Stomach (tissue), 9 donors: ENCODE results near the gene CFAP61. TPM values are rescaled to one million over a fixed set of nuclear protein-coding genes. Genes with fewer than 3 reads are reported as not detected.

ENCODE experiments used
- DNase-seq, 2 donors: peaks; one replicate each; pipeline versions ENCODE4 v3.0.0 to v3.0.0-alpha.2; 2013 to 2019
- H3K27ac ChIP-seq, 5 donors: fragments of 200-600 bp in 4 of 5; sonication (generic) in 4 of 5; one replicate each; pipeline ENCODE4 v1.5.1; 2013 to 2019; ENCODE audit warnings: mild to moderate bottlenecking in 1 of 5, moderate library complexity in 1 of 5
- H3K27me3 ChIP-seq, 3 donors: fragments of 200-600 bp; sonication (generic); one replicate each; pipeline ENCODE4 v1.5.1; 2017 to 2019; ENCODE audit warnings: mixed run types in 1 of 3
- H3K36me3 ChIP-seq, 4 donors: fragments of 200-600 bp; sonication (generic); 1 replicate in 3 of 4; 2 replicates in 1 of 4; pipeline ENCODE4 v1.5.1; 2016 to 2019
- H3K4me1 ChIP-seq, 4 donors: fragments of 200-600 bp; sonication (generic); one replicate each; pipeline ENCODE4 v1.5.1; 2016 to 2019
- H3K4me3 ChIP-seq, 4 donors: fragments of 200-600 bp; sonication (generic) in 3 of 4; one replicate each; pipeline ENCODE4 v1.5.1; 2016 to 2019; ENCODE audit warnings: mild to moderate bottlenecking in 1 of 4
- H3K9me3 ChIP-seq, 4 donors: fragments of 200-600 bp; sonication (generic); one replicate each; pipeline ENCODE4 v1.5.1; 2016 to 2019
- CTCF ChIP-seq, 7 experiments: fragments of 450-650 bp in 4 of 7; fragments of 200-600 bp in 3 of 7; sonication (generic) in 3 of 7; IDR thresholded peaks; one replicate each; pipeline ENCODE4 v1.5.1; 2016 to 2019; ENCODE audit warnings: antibody characterized with exemption in 7 of 7, control low read depth in 2 of 7, mild to moderate bottlenecking in 1 of 7
- EP300 ChIP-seq: sonication (generic); formaldehyde crosslinking; IDR thresholded peaks from one replicate; pipeline ENCODE4 v1.6.1; 2017; ENCODE audit warnings: antibody characterized with exemption
- POLR2A ChIP-seq, 4 donors: fragments of 450-650 bp; IDR thresholded peaks; one replicate each; pipeline ENCODE4 v1.6.1; 2016; ENCODE audit warnings: antibody characterized with exemption in 4 of 4, control low read depth in 2 of 4, mild to moderate bottlenecking in 1 of 4, moderate library complexity in 1 of 4
- POLR2AphosphoS5 ChIP-seq, 3 donors: sonication (generic); formaldehyde crosslinking; IDR thresholded peaks; one replicate each; pipeline ENCODE4 v1.6.1; 2016; ENCODE audit warnings: antibody characterized with exemption in 3 of 3
- WGBS, 5 donors: extraction: QIAGEN DNeasy Blood & Tissue Kit in 3 of 5; methylation state at CpG; one replicate each; pipeline versions ENCODE4 v1.1.5 to v1.1.7; 2013 to 2018; 5-methylcytosine and 5-hydroxymethylcytosine counted together
- intact Hi-C: fragments of 100-400 bp; cut with DNase I; formaldehyde crosslinking; loops from one replicate; pipeline ENCODE4 v1.15.1; 2023; ENCODE audit warnings: low total_unique reads
- polyA plus RNA-seq, 3 donors: library from polyadenylated mRNA; stranded (reverse); fragments of 200-250 nt; gene quantifications; one replicate each; pipeline ENCODE4 v1.2.3, GENCODE V29; 2013
- total RNA-seq, 5 donors: library from RNA; depleted of rRNA; stranded (reverse); fragments of >200 nt; gene quantifications; one replicate each; pipeline versions ENCODE4 v1.1.0 to v1.2.3, GENCODE V29; 2014 to 2016
- donor health status: healthy with polysubstance abuse.
- donor health status: Bipolar disorder and iron deficiency.
- donor health status: healthy.

Gene CFAP61
- total and polyA plus RNA-seq, 8 donors = not detected

GRCh38 chr20:20219016-20219415 is 166.7 kb downstream of the CFAP61 start:
- no peaks in the 10 kb centered on the region for H3K36me3 ChIP-seq
- 81 to 96% (median 93%) methylated on average over 2 of the region's 2 CpGs for WGBS, 5 donors
- no peak overlapping the region for H3K27ac ChIP-seq
- no peak for DNase-seq
- intact Hi-C loops = no loop called here
- no peaks in the 10 kb centered on the region for H3K4me1 ChIP-seq
- no peak overlapping the region for H3K4me3 ChIP-seq
- TF ChIP-seq POLR2A (IDR thresholded peaks at IDR 0.05) (no peak), CTCF (IDR thresholded peaks at IDR 0.05) (no peak), POLR2AphosphoS5 (IDR thresholded peaks at IDR 0.05) (no peak), EP300 (no peak)
- H3K27me3 ChIP-seq = peaks cover 0 to 23% (median 1%) of the 10 kb centered on the region in 3 donors
- peaks cover 0 to 5% (median 2%) of the 10 kb centered on the region in 4 donors for H3K9me3 ChIP-seq

- Histone ChIP-seq H3K27me3 (peaks cover 0 to 12% (median 0%) of the 10 kb centered on the region in 3 donors), H3K36me3 (no peaks in the 10 kb centered on the region), H3K9me3 (peaks cover 0 to 5% (median 2%) of the 10 kb centered on the region in 4 donors), H3K4me1 (no peaks in the 10 kb centered on the region), H3K4me3 (no peak overlapping the region), H3K27ac (no peak overlapping the region)
- DNase-seq = no peak
- TF ChIP-seq POLR2A (IDR thresholded peaks at IDR 0.05) (no peak), EP300 (no peak), POLR2AphosphoS5 (IDR thresholded peaks at IDR 0.05) (no peak), CTCF (IDR thresholded peaks at IDR 0.05) (no peak)
- 72 to 90% (median 88%) methylated on average over 5 of the region's 5 CpGs for WGBS, 5 donors
- intact Hi-C loops = no loop called here
Measured at GRCh38 chr20:20220134-20220533, 167.8 kb downstream of the CFAP61 start.

GRCh38 chr20:20223981-20224380 is 171.6 kb downstream of the CFAP61 start:
- DNase-seq = no peak
- H3K4me3 ChIP-seq = no peak overlapping the region
- TF ChIP-seq CTCF (IDR thresholded peaks at IDR 0.05) (no peak), EP300 (no peak)
- 76 to 91% (median 86%) methylated on average over 5 of the region's 5 CpGs for WGBS, 5 donors
- peaks cover 0 to 8% (median 0%) of the 10 kb centered on the region in 3 donors for H3K27me3 ChIP-seq
- H3K36me3 ChIP-seq = no peaks in the 10 kb centered on the region
- peaks cover 0 to 9% (median 4%) of the 10 kb centered on the region in 4 donors for H3K9me3 ChIP-seq
- no peak overlapping the region for H3K27ac ChIP-seq
- H3K4me1 ChIP-seq = no peaks in the 10 kb centered on the region
- intact Hi-C loops = no loop called here

- Histone ChIP-seq H3K36me3 (no peaks in the 10 kb centered on the region), H3K9me3 (peaks cover 0 to 9% (median 3%) of the 10 kb centered on the region in 4 donors), H3K4me1 (no peaks in the 10 kb centered on the region), H3K4me3 (no peak overlapping the region), H3K27me3 (peaks cover 0 to 8% (median 0%) of the 10 kb centered on the region in 3 donors), H3K27ac (no peak overlapping the region)
- 67 to 81% (median 75%) methylated on average over 1 of the region's 1 CpG for WGBS, 5 donors
- no peak for TF ChIP-seq POLR2A (IDR thresholded peaks at IDR 0.05)
- no peak for TF ChIP-seq POLR2AphosphoS5 (IDR thresholded peaks at IDR 0.05)
- TF ChIP-seq EP300 = no peak
- TF ChIP-seq CTCF (IDR thresholded peaks at IDR 0.05) = no peak
- intact Hi-C loops = no loop called here
- peak in 1 of 2 donors; percentile 50 for DNase-seq
Measured at GRCh38 chr20:20224806-20225205, 172.5 kb downstream of the CFAP61 start.
